Iris pigment epithelial cell (primary cell): ENCODE data around the gene TRA2A.
"Not testable (repeated sequence)": the region's sequence is repeated elsewhere in the genome, so short reads cannot be mapped to it uniquely, and the experiment has no call there.

ENCODE experiments used
- DNase-seq: peaks from one replicate; pipeline ENCODE4 v3.0.0-alpha.2; 2011; ENCODE audit warnings: low read depth

TRA2A gene

GRCh38 chr7:23531794-23532489 lies at the start of gene TRA2A:
TRA2A (minus strand) TSS chr7:23531981; CDS start chr7:23531824, 157 bp downstream.
- DNase-seq = peak; percentile 92

DNA sequence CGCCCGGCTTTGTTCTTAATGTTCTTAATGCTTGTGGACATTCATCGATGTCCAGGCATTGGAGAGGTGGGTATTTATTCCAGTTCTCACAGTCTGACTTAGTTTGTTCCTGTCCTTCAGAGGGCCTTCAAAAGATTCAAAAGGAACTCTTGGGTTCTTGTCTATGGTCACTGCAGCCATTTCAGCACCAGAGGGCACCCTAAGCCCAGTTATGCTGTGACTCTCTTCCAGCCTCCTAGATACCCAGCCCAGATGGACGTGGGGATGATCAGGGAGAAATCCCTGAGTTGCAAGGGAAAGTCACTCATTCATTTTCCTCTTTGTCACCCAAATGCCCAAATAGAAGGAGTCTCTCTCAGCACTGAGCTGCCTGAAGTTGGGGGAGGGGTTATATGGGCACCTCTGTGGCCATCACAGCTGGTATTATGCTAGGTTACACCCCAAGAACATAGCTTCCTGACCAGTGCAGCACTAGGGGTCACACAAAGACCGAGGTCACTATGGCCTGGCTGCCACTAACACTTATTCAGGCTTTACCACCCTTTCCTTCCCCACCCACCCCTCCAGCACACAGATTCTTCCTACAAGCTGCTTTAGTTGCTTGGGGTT lies 38.9 kb upstream of the TRA2A start:
- DNase-seq = peak; percentile 69

DNA sequence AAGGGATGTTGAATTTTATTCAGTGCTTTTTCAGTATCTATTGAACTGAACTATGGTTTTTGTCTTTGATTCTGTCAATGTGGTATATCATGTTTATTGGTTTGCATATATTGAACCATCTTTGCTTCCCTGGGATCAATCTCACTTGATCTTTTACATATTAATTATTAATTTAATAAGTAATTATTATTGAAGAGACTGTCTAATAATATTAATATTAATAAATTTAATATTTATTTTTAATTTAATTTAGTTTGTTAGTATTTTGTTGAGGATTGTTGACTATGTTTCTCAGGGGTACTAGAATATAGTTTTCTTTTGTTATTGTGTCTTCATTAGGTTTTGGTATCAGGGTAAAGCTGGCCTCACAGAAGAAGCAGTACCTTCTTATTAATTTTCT lies 26.5 kb upstream of the TRA2A start:
- DNase-seq = no peak

- DNase-seq = no peak
These were observed 15.9 kb upstream of the TRA2A start for GRCh38 chr7:23547662-23548061.

GRCh38 chr7:23546897-23547572 lies 15.3 kb upstream of the TRA2A start:
- peak; percentile 88 for DNase-seq

- no peak for DNase-seq
These were observed 13.7 kb upstream of the TRA2A start for GRCh38 chr7:23545493-23545892.

DNA sequence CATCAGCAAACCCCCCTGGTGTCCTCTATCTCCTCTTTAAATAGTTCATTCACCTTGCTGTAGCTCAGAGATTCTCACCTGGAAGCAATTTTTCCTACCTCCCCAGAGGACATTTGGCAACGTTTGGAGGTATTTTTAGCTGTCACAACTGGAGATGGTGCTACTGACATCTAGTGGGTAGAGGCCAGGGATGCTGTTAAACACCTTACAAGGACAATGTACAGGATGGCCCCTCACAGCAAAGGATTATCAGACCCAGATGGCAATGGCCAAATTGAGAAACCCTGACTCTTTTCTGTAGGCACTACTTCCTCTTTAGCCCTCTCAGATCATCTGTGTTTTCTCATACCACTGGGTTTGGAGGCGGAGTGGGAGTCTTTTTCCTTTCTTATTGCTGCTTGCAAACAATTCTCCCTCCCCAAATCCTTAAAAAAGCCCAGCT lies 13.2 kb upstream of the TRA2A start:
- DNase-seq = peak; percentile 42

- DNase-seq = no peak
These were observed 11.0 kb upstream of the TRA2A start for GRCh38 chr7:23542752-23543151.

- no peak for DNase-seq
These were observed 7.7 kb upstream of the TRA2A start for GRCh38 chr7:23539494-23539907.

GRCh38 chr7:23538301-23538700 lies 6.5 kb upstream of the TRA2A start:
- no peak for DNase-seq

GRCh38 chr7:23533238-23533604 lies 1.4 kb upstream of the TRA2A start:
- DNase-seq = no peak

- no peak for DNase-seq
These were observed 883 bp upstream of the TRA2A start for GRCh38 chr7:23532490-23533237.

DNA sequence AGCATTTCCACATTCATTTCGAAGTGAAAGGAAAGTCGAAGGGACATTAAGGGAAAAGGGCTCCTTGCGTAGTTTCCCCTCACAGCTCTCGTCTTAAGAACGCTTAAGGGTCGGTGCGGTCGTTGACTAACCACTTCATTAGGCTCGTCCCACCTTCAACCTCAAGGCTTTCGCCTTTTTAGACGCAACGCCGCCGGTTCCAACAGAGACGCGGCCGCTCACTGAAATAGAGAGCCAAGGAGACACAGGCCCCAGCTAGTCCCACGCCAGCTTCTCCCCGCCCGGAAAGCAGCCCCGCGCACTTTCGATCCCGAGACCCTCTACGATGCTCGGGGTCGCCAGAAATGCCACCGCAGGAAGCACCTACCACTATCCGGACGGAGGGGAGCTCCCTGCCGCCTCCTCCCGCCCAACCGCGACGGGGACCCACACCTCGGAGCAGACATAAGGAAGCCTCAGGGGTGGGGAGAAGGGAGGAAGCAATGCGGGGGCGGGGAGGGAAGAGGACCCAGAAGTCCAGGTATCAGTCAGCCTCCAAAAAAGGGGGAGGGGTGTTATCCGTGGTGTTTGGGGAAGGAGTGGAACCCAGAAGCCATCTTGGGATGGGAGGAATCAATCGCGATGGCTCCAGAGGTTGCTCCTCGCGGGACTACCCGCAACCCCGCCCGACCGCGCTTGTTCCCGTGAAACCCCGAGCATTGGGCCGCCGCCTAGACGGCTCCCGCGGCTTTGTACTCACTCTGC lies 559 bp downstream of the TRA2A start:
- DNase-seq = peak; percentile 71

DNA sequence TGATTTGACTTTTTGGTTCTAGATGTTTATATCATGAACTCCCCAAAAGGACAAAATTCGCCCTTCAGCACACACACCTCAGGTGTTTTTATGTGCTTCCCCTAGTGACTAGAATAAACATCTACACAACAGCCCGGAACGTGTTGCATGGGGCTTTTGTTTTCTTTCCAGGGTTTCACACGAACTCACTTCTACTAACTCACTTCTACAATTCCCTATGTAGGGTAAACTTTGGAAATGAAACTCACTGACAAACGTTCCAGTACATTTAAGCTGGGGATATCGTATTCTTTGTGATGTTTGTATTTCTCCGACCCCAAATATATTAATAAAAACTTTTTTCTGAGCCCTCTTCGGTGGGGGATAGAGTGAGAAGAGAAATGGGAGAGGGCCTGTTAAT lies 1.4 kb downstream of the TRA2A start:
- DNase-seq = peak; percentile 43

DNA sequence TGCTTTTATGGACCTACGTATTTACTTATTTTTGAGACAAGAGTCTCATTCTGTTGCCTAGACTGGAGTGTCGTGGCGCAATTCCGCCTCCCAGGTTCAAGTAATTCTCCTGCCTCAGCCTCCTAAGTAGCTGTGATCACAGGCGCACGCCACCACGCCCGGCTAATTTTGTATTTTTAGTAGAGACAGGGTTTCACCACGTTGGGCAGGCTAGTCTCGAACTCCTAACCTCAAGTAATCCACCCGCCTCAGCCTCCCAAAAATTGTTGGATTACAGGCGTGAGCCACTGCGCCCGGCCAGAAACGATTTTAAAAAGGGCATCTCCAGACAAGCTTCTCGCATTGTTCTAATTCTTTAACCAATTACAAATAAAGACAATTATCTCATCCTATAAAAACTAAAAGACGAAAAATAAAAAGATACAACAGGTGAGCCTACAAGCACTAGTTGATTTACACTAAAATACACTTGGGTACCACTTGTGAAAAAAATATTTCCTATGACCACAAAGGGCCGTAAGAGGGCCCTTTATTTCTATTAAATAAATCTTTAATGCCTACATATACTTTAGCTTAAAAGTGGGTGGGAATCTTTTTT lies 2.4 kb downstream of the TRA2A start:
- no peak for DNase-seq

- not testable (repeated sequence) for DNase-seq
These were observed 6.2 kb downstream of the TRA2A start for GRCh38 chr7:23525611-23526010.

DNA sequence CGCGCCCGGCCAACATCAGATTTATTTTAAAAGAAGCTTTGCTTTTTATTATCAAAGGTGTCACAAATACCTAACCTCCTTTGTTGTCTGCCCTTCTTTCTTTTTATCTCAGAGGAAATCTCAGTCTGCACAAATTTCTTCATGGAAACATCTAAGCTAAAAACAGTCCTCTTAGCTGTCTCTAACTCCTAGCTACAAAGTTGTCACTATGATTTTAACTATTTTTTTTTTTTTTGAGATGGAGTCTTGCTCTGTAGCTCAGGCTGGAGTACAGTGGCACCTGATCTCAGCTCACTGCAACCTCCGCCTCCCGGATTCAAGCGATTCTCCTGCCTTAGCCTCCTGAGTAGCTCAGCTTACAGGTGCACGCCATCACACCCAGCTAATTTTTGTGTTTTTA lies 7.3 kb downstream of the TRA2A start:
- DNase-seq = no peak

DNA sequence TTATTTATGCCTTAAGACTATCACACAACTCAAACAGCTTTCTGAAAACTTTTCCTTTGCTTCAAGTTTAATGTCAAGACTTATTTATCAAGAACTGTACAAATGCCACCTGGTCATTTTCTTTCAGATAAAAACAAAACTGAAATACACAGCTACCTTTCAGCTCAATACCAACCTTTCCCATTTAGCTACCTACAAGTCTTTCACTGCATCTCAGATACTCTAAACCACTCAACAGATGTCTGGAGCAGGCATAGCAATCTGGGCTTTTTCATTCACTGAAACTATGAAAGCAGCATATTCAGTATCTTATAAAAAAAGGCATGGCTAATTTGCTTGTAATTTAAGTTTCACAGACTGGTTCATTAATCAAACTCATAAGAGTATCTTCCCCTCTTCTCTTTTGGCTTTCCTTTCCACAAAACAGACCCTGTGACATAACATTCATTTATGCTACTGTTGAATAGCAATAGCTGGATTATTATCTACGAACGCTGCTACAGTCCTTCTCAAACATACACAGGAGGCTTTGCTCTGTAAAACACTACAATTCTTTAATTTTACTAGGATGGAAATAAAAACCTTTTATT lies 8.2 kb downstream of the TRA2A start:
- DNase-seq = no peak

GRCh38 chr7:23520582-23520981 lies 11.2 kb downstream of the TRA2A start:
- no peak for DNase-seq

GRCh38 chr7:23514755-23515154 lies 17.0 kb downstream of the TRA2A start:
- DNase-seq = no peak

GRCh38 chr7:23513746-23514145 lies 18.0 kb downstream of the TRA2A start:
- not testable (repeated sequence) for DNase-seq
